Measurements from ENCODE around the gene RBM14. TPM values are rescaled to one million over a fixed set of nuclear protein-coding genes. Genes with fewer than 3 reads are reported as not detected.

RBM14 gene
- total and polyA plus RNA-seq, 2 donors (not counting 1 experiment from before 2014, with no cell fraction given), result 13.2 to 27.6 TPM

DNA sequence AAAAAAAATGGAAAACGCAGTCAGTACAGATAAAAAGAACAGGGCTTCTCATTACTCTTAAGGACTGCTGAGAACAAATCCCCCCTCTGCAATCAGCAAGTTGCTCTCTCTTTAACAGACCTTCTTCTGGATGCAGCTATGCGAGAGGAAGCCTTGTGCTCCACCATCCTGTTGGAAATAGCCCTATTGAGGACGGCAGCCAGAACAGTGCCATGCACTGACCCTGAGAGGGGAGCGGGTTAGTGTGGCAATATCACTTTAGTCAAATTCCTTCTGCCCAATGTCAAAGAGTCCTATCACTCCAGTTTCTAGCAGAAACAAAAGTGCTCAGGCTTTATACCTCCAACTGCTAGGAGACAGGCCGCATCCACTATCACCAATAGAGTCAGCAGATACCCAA is 54.4 kb downstream of the RBM14 start:
- H3K4me2 ChIP-seq (ENCODE audit: extremely low read depth, insufficient read depth, low read length), result no peak overlapping the region
- H3K4me3 ChIP-seq (replicated peaks in 1 of 4; ENCODE audit: control extremely low read depth in 1 of 4, insufficient read depth in 1 of 4, low read depth in 3 of 4, low read length in 4 of 4), result no peak overlapping the region
- no peak for TF ChIP-seq EZH2 (IDR thresholded peaks at IDR 0.05; ENCODE audit: low read length, missing control alignments)
- TF ChIP-seq, protein P1, sequence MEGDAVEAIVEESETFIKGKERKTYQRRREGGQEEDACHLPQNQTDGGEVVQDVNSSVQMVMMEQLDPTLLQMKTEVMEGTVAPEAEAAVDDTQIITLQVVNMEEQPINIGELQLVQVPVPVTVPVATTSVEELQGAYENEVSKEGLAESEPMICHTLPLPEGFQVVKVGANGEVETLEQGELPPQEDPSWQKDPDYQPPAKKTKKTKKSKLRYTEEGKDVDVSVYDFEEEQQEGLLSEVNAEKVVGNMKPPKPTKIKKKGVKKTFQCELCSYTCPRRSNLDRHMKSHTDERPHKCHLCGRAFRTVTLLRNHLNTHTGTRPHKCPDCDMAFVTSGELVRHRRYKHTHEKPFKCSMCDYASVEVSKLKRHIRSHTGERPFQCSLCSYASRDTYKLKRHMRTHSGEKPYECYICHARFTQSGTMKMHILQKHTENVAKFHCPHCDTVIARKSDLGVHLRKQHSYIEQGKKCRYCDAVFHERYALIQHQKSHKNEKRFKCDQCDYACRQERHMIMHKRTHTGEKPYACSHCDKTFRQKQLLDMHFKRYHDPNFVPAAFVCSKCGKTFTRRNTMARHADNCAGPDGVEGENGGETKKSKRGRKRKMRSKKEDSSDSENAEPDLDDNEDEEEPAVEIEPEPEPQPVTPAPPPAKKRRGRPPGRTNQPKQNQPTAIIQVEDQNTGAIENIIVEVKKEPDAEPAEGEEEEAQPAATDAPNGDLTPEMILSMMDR (conservative IDR thresholded peaks at IDR 0.05 in 1 of 2, IDR thresholded peaks at IDR 0.05 in 1 of 2; ENCODE audit: low read depth in 1 of 2, low read length in 2 of 2), result no peak
- no peak for DNase-seq (ENCODE audit: low read depth in 2 of 2)
- H3K27ac ChIP-seq (ENCODE audit: insufficient read depth, low read length), result no peak overlapping the region
- H3K9ac ChIP-seq (ENCODE audit: insufficient read depth, low read length), result no peak overlapping the region
- no peaks in the 10 kb centered on the region for H3K9me3 ChIP-seq (ENCODE audit: control insufficient read depth, insufficient read depth, low read depth, low read length)
- H3K27me3 ChIP-seq (ENCODE audit: control insufficient read depth, insufficient read depth, low read length), result no peaks in the 10 kb centered on the region
- H2AFZ ChIP-seq (ENCODE audit: low read length), result no peak overlapping the region
- H3K36me3 ChIP-seq (ENCODE audit: control insufficient read depth, insufficient read depth, low read length), result peaks cover 13% of the 10 kb centered on the region
- no peaks in the 10 kb centered on the region for H3K4me1 ChIP-seq (ENCODE audit: control insufficient read depth, extremely low read depth, insufficient read depth, low read length)
- peaks cover 16% of the 10 kb centered on the region for H3K79me2 ChIP-seq (ENCODE audit: control insufficient read depth, insufficient read depth, low read length)
- H4K20me1 ChIP-seq (ENCODE audit: control insufficient read depth, extremely low read depth, insufficient read depth, low read length), result no peaks in the 10 kb centered on the region

- Histone ChIP-seq H3K27ac (ENCODE audit: insufficient read depth, low read length) (no peak overlapping the region), H3K4me3 (replicated peaks in 1 of 4; ENCODE audit: control extremely low read depth in 1 of 4, insufficient read depth in 1 of 4, low read depth in 3 of 4, low read length in 4 of 4) (no peak overlapping the region), H3K9me3 (ENCODE audit: control insufficient read depth, insufficient read depth, low read depth, low read length) (no peaks in the 10 kb centered on the region), H3K4me1 (ENCODE audit: control insufficient read depth, extremely low read depth, insufficient read depth, low read length) (peaks cover 4% of the 10 kb centered on the region), H4K20me1 (ENCODE audit: control insufficient read depth, extremely low read depth, insufficient read depth, low read length) (no peaks in the 10 kb centered on the region), H3K9ac (ENCODE audit: insufficient read depth, low read length) (no peak overlapping the region), H3K79me2 (ENCODE audit: control insufficient read depth, insufficient read depth, low read length) (peaks cover 25% of the 10 kb centered on the region), H2AFZ (ENCODE audit: low read length) (no peak overlapping the region), H3K4me2 (ENCODE audit: extremely low read depth, insufficient read depth, low read length) (peak overlapping the region; percentile 40), H3K27me3 (ENCODE audit: control insufficient read depth, insufficient read depth, low read length) (no peaks in the 10 kb centered on the region), H3K36me3 (ENCODE audit: control insufficient read depth, insufficient read depth, low read length) (peaks cover 5% of the 10 kb centered on the region)
- TF ChIP-seq, protein P1 (conservative IDR thresholded peaks at IDR 0.05 in 1 of 2, IDR thresholded peaks at IDR 0.05 in 1 of 2; ENCODE audit: low read depth in 1 of 2, low read length in 2 of 2), result no peak
- no peak for TF ChIP-seq EZH2 (IDR thresholded peaks at IDR 0.05; ENCODE audit: low read length, missing control alignments)
- no peak for DNase-seq (ENCODE audit: low read depth in 2 of 2)
These were observed 58.7 kb downstream of the RBM14 start for GRCh38 chr11:66674964-66675602.

DNA sequence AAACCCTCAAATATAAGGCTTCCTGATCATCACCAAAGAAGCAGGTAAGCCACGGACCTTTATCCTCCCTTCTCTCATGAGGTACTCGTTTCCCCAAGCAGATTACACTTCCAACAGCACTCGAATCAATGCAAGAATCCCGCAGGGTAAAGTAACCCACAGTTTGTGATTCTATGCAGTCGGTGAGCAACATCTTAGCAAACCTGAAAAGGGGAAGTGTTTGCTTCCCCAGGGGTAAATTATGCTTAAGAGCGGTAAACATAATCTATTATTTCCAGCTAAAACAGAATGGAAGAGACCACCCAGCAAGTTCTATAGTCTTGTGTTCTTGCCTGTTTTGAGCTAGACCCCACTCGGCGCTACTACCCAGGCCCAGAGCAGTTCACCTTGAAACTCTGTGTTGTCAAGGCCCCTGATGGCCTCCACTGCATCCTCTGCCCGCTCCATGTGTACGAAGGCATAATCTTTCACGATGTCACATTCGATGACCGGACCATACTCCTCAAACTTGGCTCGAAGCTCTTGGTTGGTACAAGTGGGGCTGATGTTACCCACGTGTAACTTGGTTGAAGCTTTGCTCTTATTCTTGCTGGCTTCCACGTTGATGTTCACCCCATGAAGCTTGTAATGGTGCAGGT is 60.0 kb downstream of the RBM14 start:
- Histone ChIP-seq H2AFZ (ENCODE audit: low read length) (no peak overlapping the region), H4K20me1 (ENCODE audit: control insufficient read depth, extremely low read depth, insufficient read depth, low read length) (no peaks in the 10 kb centered on the region), H3K79me2 (ENCODE audit: control insufficient read depth, insufficient read depth, low read length) (peaks cover 22% of the 10 kb centered on the region), H3K4me1 (ENCODE audit: control insufficient read depth, extremely low read depth, insufficient read depth, low read length) (peaks cover 4% of the 10 kb centered on the region), H3K27ac (ENCODE audit: insufficient read depth, low read length) (peak overlapping the region; percentile 87), H3K4me2 (ENCODE audit: extremely low read depth, insufficient read depth, low read length) (peak overlapping the region; percentile 100), H3K36me3 (ENCODE audit: control insufficient read depth, insufficient read depth, low read length) (peaks cover 5% of the 10 kb centered on the region), H3K9me3 (ENCODE audit: control insufficient read depth, insufficient read depth, low read depth, low read length) (no peaks in the 10 kb centered on the region), H3K4me3 (replicated peaks in 1 of 4; ENCODE audit: control extremely low read depth in 1 of 4, insufficient read depth in 1 of 4, low read depth in 3 of 4, low read length in 4 of 4) (peak overlapping the region; percentile 32 to 84 (median 82)), H3K9ac (ENCODE audit: insufficient read depth, low read length) (no peak overlapping the region), H3K27me3 (ENCODE audit: control insufficient read depth, insufficient read depth, low read length) (no peaks in the 10 kb centered on the region)
- DNase-seq (ENCODE audit: low read depth in 2 of 2), result no peak
- TF ChIP-seq, protein P1 (conservative IDR thresholded peaks at IDR 0.05 in 1 of 2, IDR thresholded peaks at IDR 0.05 in 1 of 2; ENCODE audit: low read depth in 1 of 2, low read length in 2 of 2), result no peak
- TF ChIP-seq EZH2 (IDR thresholded peaks at IDR 0.05; ENCODE audit: low read length, missing control alignments), result no peak

Other genes starting within 250 kb of the RBM14 start
- gene SLC29A2, start 244.9 kb upstream of the RBM14 start, total RNA-seq, result under 0.01 and 0.17 TPM in 2 replicates
- 0.15 and 1.7 TPM in 2 replicates for gene SLC29A2, start 244.9 kb upstream of the RBM14 start, polyA plus RNA-seq
- not detected in 2 replicates for gene NPAS4, start 195.6 kb upstream of the RBM14 start, total RNA-seq
- gene NPAS4, start 195.6 kb upstream of the RBM14 start, polyA plus RNA-seq, result 0.08 and 0.16 TPM in 2 replicates
- gene MRPL11, start 177.8 kb upstream of the RBM14 start, total RNA-seq, result 32.7 and 39.3 TPM in 2 replicates
- gene MRPL11, start 177.8 kb upstream of the RBM14 start, polyA plus RNA-seq, result 35.7 and 55.9 TPM in 2 replicates
- gene PELI3, start 149.7 kb upstream of the RBM14 start, total RNA-seq, result 16.2 and 20.3 TPM in 2 replicates
- gene PELI3, start 149.7 kb upstream of the RBM14 start, polyA plus RNA-seq, result 5.0 and 5.1 TPM in 2 replicates
- 28.2 and 39.6 TPM in 2 replicates for gene DPP3, start 136.2 kb upstream of the RBM14 start, total RNA-seq
- 33.6 and 42.1 TPM in 2 replicates for gene DPP3, start 136.2 kb upstream of the RBM14 start, polyA plus RNA-seq
- gene BBS1, start 106.0 kb upstream of the RBM14 start, total RNA-seq, result 20.3 and 20.5 TPM in 2 replicates
- gene BBS1, start 106.0 kb upstream of the RBM14 start, polyA plus RNA-seq, result 11.6 and 16.5 TPM in 2 replicates
- 8.7 and 11.6 TPM in 2 replicates for gene ZDHHC24, start 70.6 kb upstream of the RBM14 start, total RNA-seq
- 5.1 and 6.0 TPM in 2 replicates for gene ZDHHC24, start 70.6 kb upstream of the RBM14 start, polyA plus RNA-seq
- gene ACTN3, start 69.7 kb upstream of the RBM14 start, total RNA-seq, result under 0.01 TPM in 1 of 2 replicates, not detected in the other
- gene ACTN3, start 69.7 kb upstream of the RBM14 start, polyA plus RNA-seq, result 0.02 TPM in 1 of 2 replicates, not detected in the other
- 26.6 and 55.0 TPM in 2 replicates for gene CTSF, start 48.0 kb upstream of the RBM14 start, total RNA-seq
- gene CTSF, start 48.0 kb upstream of the RBM14 start, polyA plus RNA-seq, result 8.6 and 17.1 TPM in 2 replicates
- 0.26 and 0.33 TPM in 2 replicates for gene CCDC87, start 23.6 kb upstream of the RBM14 start, total RNA-seq
- 0.11 and 0.15 TPM in 2 replicates for gene CCDC87, start 23.6 kb upstream of the RBM14 start, polyA plus RNA-seq
- gene CCS, start 23.4 kb upstream of the RBM14 start, total RNA-seq, result 41.6 and 42.4 TPM in 2 replicates
- 16.9 and 22.5 TPM in 2 replicates for gene CCS, start 23.4 kb upstream of the RBM14 start, polyA plus RNA-seq
- gene RBM4, start 22.1 kb downstream of the RBM14 start, total RNA-seq, result 91.2 and 105 TPM in 2 replicates
- gene RBM4, start 22.1 kb downstream of the RBM14 start, polyA plus RNA-seq, result 161 and 193 TPM in 2 replicates
- gene RBM4B, start 61.3 kb downstream of the RBM14 start, total RNA-seq, result 28.0 and 28.4 TPM in 2 replicates
- 24.6 and 27.8 TPM in 2 replicates for gene RBM4B, start 61.3 kb downstream of the RBM14 start, polyA plus RNA-seq
- 0.51 and 0.99 TPM in 2 replicates for gene SPTBN2, start 112.6 kb downstream of the RBM14 start, total RNA-seq
- 0.09 and 0.53 TPM in 2 replicates for gene SPTBN2, start 112.6 kb downstream of the RBM14 start, polyA plus RNA-seq
- gene RCE1, start 226.8 kb downstream of the RBM14 start, total RNA-seq, result 13.4 and 14.4 TPM in 2 replicates
- gene RCE1, start 226.8 kb downstream of the RBM14 start, polyA plus RNA-seq, result 7.0 and 9.4 TPM in 2 replicates
- 10.5 and 14.5 TPM in 2 replicates for gene LRFN4, start 240.4 kb downstream of the RBM14 start, total RNA-seq
- 3.8 and 5.7 TPM in 2 replicates for gene LRFN4, start 240.4 kb downstream of the RBM14 start, polyA plus RNA-seq

All from fibroblast of lung (primary cell).